ENCODE data around the gene ECM1. TPM values are rescaled to one million over a fixed set of nuclear protein-coding genes. Genes with fewer than 3 reads are reported as not detected.

The ECM1 gene
- total and polyA plus RNA-seq, 2 of the 8 experiments (the other 6 are each of a cell fraction or from before 2014, with no cell fraction given) = 0.95 to 0.98 TPM

GRCh38 chr1:150469291-150469690, 38.6 kb upstream of the ECM1 start:
- no peak for TF ChIP-seq MAX (IDR thresholded peaks at IDR 0.05)
- H4K91ac ChIP-seq (replicated peaks; ENCODE audit: insufficient read length, low read length) = no peak overlapping the region
- H3K23me2 ChIP-seq (ENCODE audit: low read depth, low read length) = no peaks in the 10 kb centered on the region
- H3K9ac ChIP-seq (replicated peaks in 1 of 4; ENCODE audit: extremely low read depth in 1 of 4, low read depth in 3 of 4, low read length in 3 of 4) = no peak overlapping the region
- no peak overlapping the region for H2BK120ac ChIP-seq (replicated peaks; ENCODE audit: low read depth, low read length)
- POLR2A ChIA-PET (ENCODE audit: partially characterized antibody) = no interaction called here
- H3K36me3 ChIP-seq (ENCODE audit: control insufficient read depth in 2 of 4, insufficient read depth in 4 of 4, low read length in 3 of 4) = peaks cover 19 to 47% (median 29%) of the 10 kb centered on the region in 4 experiments
- H4K8ac ChIP-seq (ENCODE audit: extremely low read depth, insufficient read depth, low read length) = no peak overlapping the region
- no peaks in the 10 kb centered on the region for H3K79me2 ChIP-seq (ENCODE audit: control insufficient read depth in 1 of 2, insufficient read depth in 2 of 2, low read length in 2 of 2)
- no peak overlapping the region for H3K56ac ChIP-seq (replicated peaks; ENCODE audit: insufficient read length, low read depth, low read length)
- H2BK20ac ChIP-seq (ENCODE audit: low read length) = no peak overlapping the region
- H3K14ac ChIP-seq (ENCODE audit: insufficient read length) = no peak overlapping the region
- no peak overlapping the region for H3K27ac ChIP-seq (ENCODE audit: low read depth, low read length)
- H2AK5ac ChIP-seq (ENCODE audit: low read depth, low read length) = no peak overlapping the region
- no peak overlapping the region for H2AFZ ChIP-seq (ENCODE audit: low read length)
- H3K4ac ChIP-seq (replicated peaks; ENCODE audit: insufficient read length, low read depth, low read length) = no peak overlapping the region
- WGBS, 2 experiments (ENCODE audit: extremely low coverage in 1 of 2, insufficient coverage in 1 of 2, insufficient read length in 1 of 2, insufficient replicate concordance in 2 of 2, low coverage in 1 of 2, low lambda C conversion rate in 2 of 2, missing lambda C conversion rate in 1 of 2) = 94% methylated on average over 1 of the region's 1 CpG; no CpG with 5 or more reads in 1 of the 2 experiments
- DNase-seq (ENCODE audit: low read depth in 1 of 2, low spot score in 2 of 2) = no peak
- no peak overlapping the region for H2BK12ac ChIP-seq (ENCODE audit: low read depth, low read length)
- H3K23ac ChIP-seq (ENCODE audit: insufficient read length) = no peak overlapping the region
- H3K4me2 ChIP-seq (ENCODE audit: insufficient read depth in 1 of 2, low read depth in 2 of 2, low read length in 2 of 2) = no peak overlapping the region
- CTCF ChIA-PET (ENCODE audit: partially characterized antibody) = interaction anchor here (0.6 to 1.1 kb wide), 4 partner anchors 64 to 501 kb away, joined by 3 to 4 read pairs (median 3); no protein-coding TSS in a partner anchor
- no peaks in the 10 kb centered on the region for H3K79me1 ChIP-seq (ENCODE audit: low read depth, low read length)
- peaks cover 0 to 1% of the 10 kb centered on the region in 2 experiments for H4K20me1 ChIP-seq (replicated peaks in 1 of 2; ENCODE audit: control insufficient read depth in 1 of 2, insufficient read depth in 2 of 2, low read length in 2 of 2)
- no peak overlapping the region for H2BK15ac ChIP-seq (ENCODE audit: low read length)
- H3K4me1 ChIP-seq (replicated peaks in 1 of 4; ENCODE audit: control insufficient read depth in 3 of 4, insufficient read depth in 4 of 4, low read length in 3 of 4) = peaks cover 0 to 8% (median 4%) of the 10 kb centered on the region in 4 experiments; a peak in 4 of 7 replicates
- no peak for FAIRE-seq
- no peak overlapping the region for H3K4me3 ChIP-seq (ENCODE audit: extremely low read depth in 1 of 4, insufficient read depth in 2 of 4, low read depth in 3 of 4, low read length in 4 of 4)
- no peaks in the 10 kb centered on the region for H3K27me3 ChIP-seq (replicated peaks in 1 of 4; ENCODE audit: control insufficient read depth in 3 of 4, extremely low read depth in 1 of 4, insufficient read depth in 3 of 4, low read length in 3 of 4)
- no peak overlapping the region for H3K18ac ChIP-seq (ENCODE audit: extremely low read depth, low read length)
- H3K9me3 ChIP-seq (ENCODE audit: insufficient read depth in 2 of 2, low read depth in 1 of 2, low read length in 1 of 2) = no peaks in the 10 kb centered on the region
- no peak overlapping the region for H2BK5ac ChIP-seq (ENCODE audit: low read depth, low read length)
- H4K5ac ChIP-seq (ENCODE audit: insufficient read length, low read depth, low read length) = no peak overlapping the region
